CD4-positive, alpha-beta T cell (primary cell): Measurements from ENCODE around the gene OSM. TPM values are rescaled to one million over a fixed set of nuclear protein-coding genes. Genes with fewer than 3 reads are reported as not detected.
A peak's percentile ranks its signal among the peaks of the same experiment; 100 is the strongest.

Experiments
- ATAC-seq: fragments of 200-7000 bp; cut with Tn5 transposase; one replicate; pipeline ENCODE4 v1.10.0; 2022; ENCODE audit warnings: mild to moderate bottlenecking; ENCODE audit not compliant: poor library complexity
- CTCF ChIA-PET: fragments of 350-600 bp; sonication (Branson Sonifier 250); formaldehyde crosslinking; loops from one replicate; lab custom pipeline; 2021; ENCODE audit warnings: antibody characterized with exemption, inconsistent platforms; lab: Charles Lee
- POLR2A ChIA-PET: fragments of 350-600 bp; sonication (Branson Sonifier 250); formaldehyde crosslinking; loops from one replicate; lab custom pipeline; 2021; ENCODE audit warnings: antibody characterized with exemption, inconsistent platforms; lab: Charles Lee
- DNase-seq, 14 experiments: peaks; one replicate each; pipeline ENCODE4 v3.0.0-alpha.2; 2013 to 2020; ENCODE audit warnings: mixed read lengths in 2 of 14
- H3K27ac ChIP-seq, 2 donors: one replicate each; pipeline versions ENCODE4 v1.5.1 to v1.7.0; 2013; ENCODE audit warnings: low read length in 2 of 2, low read depth in 1 of 2, mild to moderate bottlenecking in 1 of 2
- H3K27me3 ChIP-seq, 2 experiments: 1 replicate in 1 of 2; 2 replicates in 1 of 2; pipeline versions ENCODE4 v1.6.1 to v1.7.0; 2013; ENCODE audit warnings: low read length in 2 of 2, control low read depth in 1 of 2, mild to moderate bottlenecking in 1 of 2, moderate library complexity in 1 of 2; ENCODE audit not compliant: insufficient read depth in 2 of 2, control insufficient read depth in 1 of 2
- H3K36me3 ChIP-seq: one replicate; pipeline ENCODE4 v1.6.1; 2013; ENCODE audit warnings: low read length, control low read depth; ENCODE audit not compliant: insufficient read depth
- H3K4me1 ChIP-seq: one replicate; pipeline ENCODE4 v1.6.1; 2013; ENCODE audit warnings: low read length, control low read depth; ENCODE audit not compliant: insufficient read depth
- H3K4me3 ChIP-seq: one replicate; pipeline ENCODE4 v1.5.1; 2013; ENCODE audit warnings: mild to moderate bottlenecking, low read length, moderate library complexity
- H3K9me3 ChIP-seq, 2 experiments: 1 replicate in 1 of 2; 2 replicates in 1 of 2; pipeline versions ENCODE4 v1.6.1 to v1.7.0; 2013; ENCODE audit warnings: low read length in 2 of 2, mild to moderate bottlenecking in 2 of 2, control low read depth in 1 of 2, moderate library complexity in 1 of 2; ENCODE audit not compliant: control insufficient read depth in 1 of 2, insufficient read depth in 1 of 2
- H3K27ac Mint-ChIP-seq: one replicate; pipeline ENCODE4 v1.8.0; 2020; ENCODE audit warnings: mixed read lengths
- H3K27me3 Mint-ChIP-seq: one replicate; pipeline ENCODE4 v1.8.0; 2021; ENCODE audit warnings: mixed read lengths
- H3K36me3 Mint-ChIP-seq: one replicate; pipeline ENCODE4 v1.8.0; 2021; ENCODE audit warnings: low read depth, mixed read lengths
- H3K4me1 Mint-ChIP-seq: one replicate; pipeline ENCODE4 v1.8.0; 2021; ENCODE audit warnings: low read depth, mixed read lengths
- H3K4me3 Mint-ChIP-seq: one replicate; pipeline ENCODE4 v1.8.0; 2020; ENCODE audit warnings: mild to moderate bottlenecking, mixed read lengths
- H3K9me3 Mint-ChIP-seq: one replicate; pipeline ENCODE4 v1.8.0; 2020; ENCODE audit warnings: mixed read lengths
- CTCF ChIP-seq: fragments of 200-600 bp; IDR thresholded peaks from one replicate; pipeline ENCODE4 v1.8.0; 2022; ENCODE audit warnings: antibody characterized with exemption, mild to moderate bottlenecking
- intact Hi-C, 2 experiments: fragments of 100-400 bp; cut with DNase I in 1 of 2; cut with micrococcal nuclease in 1 of 2; formaldehyde crosslinking; loops; one replicate each; pipeline versions ENCODE4 v1.15.1 to v1.9.0; 2023 to 2025; cut with DNase I, micrococcal nuclease
- total RNA-seq, 174 experiments: library from RNA in 2 of 174; stranded (reverse) in 2 of 174; gene quantifications; one replicate each; pipeline ENCODE4 v1.2.3 and lab custom pipeline; 2021 to 2026

Gene OSM
- total RNA-seq, 2 experiments from 2014 or later, result 13.9 to 16.7 TPM

GRCh38 chr22:30214703-30215407, 51.8 kb downstream of the OSM start:
- Mint-ChIP-seq H3K4me1 (peaks cover 25% of the 10 kb centered on the region), H3K4me3 (no peak overlapping the region), H3K9me3 (no peaks in the 10 kb centered on the region), H3K27me3 (no peaks in the 10 kb centered on the region), H3K36me3 (no peaks in the 10 kb centered on the region), H3K27ac (no peak overlapping the region)
- POLR2A ChIA-PET, result no interaction called here
- no peaks in the 10 kb centered on the region for H3K9me3 ChIP-seq
- H3K4me1 ChIP-seq, result peaks cover 23% of the 10 kb centered on the region
- H3K4me3 ChIP-seq, result no peak overlapping the region
- DNase-seq, result no peak
- no peak overlapping the region for H3K27ac ChIP-seq
- no peak for TF ChIP-seq CTCF
- H3K27me3 ChIP-seq, result no peaks in the 10 kb centered on the region
- intact Hi-C loops, result no loop called here
- no peaks in the 10 kb centered on the region for H3K36me3 ChIP-seq
- CTCF ChIA-PET, result no interaction called here
- no peak for ATAC-seq

- DNase-seq (peak in 2 of 14 experiments; percentile 19 to 35), ATAC-seq (no peak)
- ChIA-PET POLR2A (no interaction called here), CTCF (no interaction called here)
- no peaks in the 10 kb centered on the region for H3K27me3 ChIP-seq
- H3K4me1 Mint-ChIP-seq, result peaks cover 16% of the 10 kb centered on the region
- H3K4me3 Mint-ChIP-seq, result no peak overlapping the region
- H3K36me3 Mint-ChIP-seq, result no peaks in the 10 kb centered on the region
- no peak overlapping the region for H3K27ac Mint-ChIP-seq
- peaks cover 18% of the 10 kb centered on the region for H3K4me1 ChIP-seq
- no peaks in the 10 kb centered on the region for H3K36me3 ChIP-seq
- no peaks in the 10 kb centered on the region for H3K27me3 Mint-ChIP-seq
- intact Hi-C loops, result no loop called here
- H3K9me3 ChIP-seq, result no peaks in the 10 kb centered on the region
- H3K27ac ChIP-seq, result no peak overlapping the region
- TF ChIP-seq CTCF, result no peak
- H3K4me3 ChIP-seq, result no peak overlapping the region
- no peaks in the 10 kb centered on the region for H3K9me3 Mint-ChIP-seq
Observed at GRCh38 chr22:30212996-30213441, 53.6 kb downstream of the OSM start.

Other genes with a start within 250 kb of the OSM start
- not detected for gene HORMAD2, start 186.4 kb downstream of the OSM start, total RNA-seq
- under 1 TPM; 0.17 to 0.30 TPM for gene LIF, start 20.1 kb downstream of the OSM start, total RNA-seq
- gene CASTOR1, start 22.7 kb upstream of the OSM start, total RNA-seq, result 1 to 10 TPM; 7.9 to 8.8 TPM
- 10 to 100 TPM; 38.9 to 41.8 TPM for gene TBC1D10A, start 60.1 kb upstream of the OSM start, total RNA-seq
- 100 to 1,000 TPM; 335 to 388 TPM for gene SF3A1, start 90.0 kb upstream of the OSM start, total RNA-seq
- 10 to 100 TPM in 1 of 2 experiments, 1 to 10 TPM in 1; 8.3 to 10.1 TPM for gene CCDC157, start 90.2 kb upstream of the OSM start, total RNA-seq
- 1 to 10 TPM; 4.6 to 4.9 TPM for gene RNF215, start 120.6 kb upstream of the OSM start, total RNA-seq
- gene SEC14L2, start 130.2 kb upstream of the OSM start, total RNA-seq, result 10 to 100 TPM; 74.6 to 79.8 TPM
- gene MTFP1, start 158.9 kb upstream of the OSM start, total RNA-seq, result 10 to 100 TPM; 37.2 to 38.0 TPM
- gene SEC14L3, start 205.2 kb upstream of the OSM start, total RNA-seq, result not detected
- not detected for gene SEC14L4, start 238.8 kb upstream of the OSM start, total RNA-seq